ENCODE measurements around the gene ANKFN1.

DNA sequence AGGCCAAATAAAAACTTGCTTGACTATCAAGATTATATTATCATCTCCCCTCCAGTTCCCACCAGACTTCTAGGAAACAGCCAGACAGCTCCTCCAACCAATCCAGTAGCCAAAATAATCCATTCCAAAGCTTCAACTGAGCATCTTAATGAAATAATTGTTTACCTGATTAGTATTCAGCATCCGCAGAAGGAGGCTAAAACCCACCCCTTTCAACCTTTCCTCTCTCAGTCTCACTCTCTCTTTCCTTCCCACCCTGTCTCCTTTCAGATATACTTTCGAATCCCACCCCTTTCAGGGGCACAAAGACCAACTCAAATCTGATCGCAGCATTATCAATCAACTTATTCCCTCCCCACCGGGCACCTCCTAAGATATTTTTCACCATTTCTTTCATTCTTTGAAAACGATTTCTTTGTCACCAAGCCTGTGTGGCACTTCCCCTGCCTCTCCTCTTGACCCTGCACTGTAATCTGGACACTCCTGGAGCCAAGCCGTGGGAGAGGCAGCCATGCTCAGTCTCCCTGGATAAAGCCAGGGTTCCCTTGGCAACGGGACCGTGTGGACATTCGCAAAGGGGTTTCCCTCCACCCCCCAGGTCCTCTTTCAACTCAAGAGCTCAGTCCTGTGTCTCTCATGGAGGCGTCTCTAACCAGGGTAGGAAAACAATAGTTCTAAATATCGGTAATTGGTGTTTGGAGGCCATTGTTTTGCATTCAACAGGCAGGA lies at the start of gene ANKFN1:
- TF ChIP-seq, protein P1, sequence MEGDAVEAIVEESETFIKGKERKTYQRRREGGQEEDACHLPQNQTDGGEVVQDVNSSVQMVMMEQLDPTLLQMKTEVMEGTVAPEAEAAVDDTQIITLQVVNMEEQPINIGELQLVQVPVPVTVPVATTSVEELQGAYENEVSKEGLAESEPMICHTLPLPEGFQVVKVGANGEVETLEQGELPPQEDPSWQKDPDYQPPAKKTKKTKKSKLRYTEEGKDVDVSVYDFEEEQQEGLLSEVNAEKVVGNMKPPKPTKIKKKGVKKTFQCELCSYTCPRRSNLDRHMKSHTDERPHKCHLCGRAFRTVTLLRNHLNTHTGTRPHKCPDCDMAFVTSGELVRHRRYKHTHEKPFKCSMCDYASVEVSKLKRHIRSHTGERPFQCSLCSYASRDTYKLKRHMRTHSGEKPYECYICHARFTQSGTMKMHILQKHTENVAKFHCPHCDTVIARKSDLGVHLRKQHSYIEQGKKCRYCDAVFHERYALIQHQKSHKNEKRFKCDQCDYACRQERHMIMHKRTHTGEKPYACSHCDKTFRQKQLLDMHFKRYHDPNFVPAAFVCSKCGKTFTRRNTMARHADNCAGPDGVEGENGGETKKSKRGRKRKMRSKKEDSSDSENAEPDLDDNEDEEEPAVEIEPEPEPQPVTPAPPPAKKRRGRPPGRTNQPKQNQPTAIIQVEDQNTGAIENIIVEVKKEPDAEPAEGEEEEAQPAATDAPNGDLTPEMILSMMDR (IDR thresholded peaks at IDR 0.05) = no peak
- no peak for TF ChIP-seq ZFX (IDR thresholded peaks at IDR 0.05; ENCODE audit: borderline replicate concordance)

All from 22Rv1 (cell line).